GM18909 (cell line): ENCODE results near the gene ZNF736.
A peak's percentile ranks its signal among the peaks of the same experiment; 100 is the strongest.
"Not testable (repeated sequence)": the region's sequence is repeated elsewhere in the genome, so short reads cannot be mapped to it uniquely, and the experiment has no call there.

ENCODE experiments used
- ATAC-seq: cut with Tn5 transposase; IDR thresholded peaks from one replicate; pipeline ENCODE4 v1.9.1; 2021; ENCODE audit warnings: mild to moderate bottlenecking; ENCODE audit not compliant: unreplicated experiment, poor library complexity

The ZNF736 gene

GRCh38 chr7:64313740-64314491, at the start of gene ZNF736:
TSS of gene ZNF736 (plus strand) at chr7:64313961. CDS start at chr7:64314151, 190 bp downstream.
- peak; percentile 100 for ATAC-seq

GRCh38 chr7:64266341-64266919, 47.3 kb upstream of the ZNF736 start:
- ATAC-seq, result no peak

DNA sequence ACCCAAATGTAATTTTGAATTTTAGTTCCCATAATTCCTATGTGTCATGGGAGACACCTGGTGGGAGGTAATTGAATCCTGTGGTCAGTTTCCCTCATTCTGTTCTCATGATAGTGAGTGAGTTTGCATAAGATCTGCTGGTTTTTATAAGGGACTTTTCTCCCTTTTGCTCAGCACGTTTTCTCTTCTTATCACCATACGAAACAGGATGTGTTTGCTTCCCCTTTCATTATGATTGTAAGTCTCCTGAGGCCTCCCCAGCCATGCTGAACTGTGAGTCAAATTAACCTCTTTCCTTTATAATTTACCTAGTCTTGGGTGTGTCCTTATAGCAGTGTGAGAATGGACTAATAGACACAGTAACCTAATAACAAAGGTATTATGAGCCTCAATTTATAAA, 36.1 kb upstream of the ZNF736 start:
- ATAC-seq, result no peak

GRCh38 chr7:64294701-64295420, 18.9 kb upstream of the ZNF736 start:
- no peak for ATAC-seq

DNA sequence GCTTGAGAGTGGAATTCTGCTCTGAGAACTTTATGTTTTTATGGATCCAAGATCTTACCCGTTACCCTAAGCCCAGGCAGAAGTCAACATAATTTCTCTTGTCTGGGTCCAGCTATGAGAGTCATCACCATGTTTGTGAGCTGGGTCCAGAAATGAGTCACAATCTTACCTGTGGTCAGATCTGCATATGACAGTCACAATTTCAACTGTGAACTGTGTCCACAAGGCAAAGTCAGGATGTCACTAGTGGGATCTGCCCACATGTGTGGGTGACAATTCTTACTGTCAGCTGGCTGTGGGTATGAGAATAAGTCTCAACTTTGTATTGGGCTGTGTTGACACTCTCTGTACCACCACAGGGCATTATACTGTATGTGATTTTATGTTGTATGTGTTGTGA, 16.3 kb upstream of the ZNF736 start:
- ATAC-seq, result not testable (repeated sequence)

- no peak for ATAC-seq
Measured at GRCh38 chr7:64300641-64301405, 12.9 kb upstream of the ZNF736 start.

DNA sequence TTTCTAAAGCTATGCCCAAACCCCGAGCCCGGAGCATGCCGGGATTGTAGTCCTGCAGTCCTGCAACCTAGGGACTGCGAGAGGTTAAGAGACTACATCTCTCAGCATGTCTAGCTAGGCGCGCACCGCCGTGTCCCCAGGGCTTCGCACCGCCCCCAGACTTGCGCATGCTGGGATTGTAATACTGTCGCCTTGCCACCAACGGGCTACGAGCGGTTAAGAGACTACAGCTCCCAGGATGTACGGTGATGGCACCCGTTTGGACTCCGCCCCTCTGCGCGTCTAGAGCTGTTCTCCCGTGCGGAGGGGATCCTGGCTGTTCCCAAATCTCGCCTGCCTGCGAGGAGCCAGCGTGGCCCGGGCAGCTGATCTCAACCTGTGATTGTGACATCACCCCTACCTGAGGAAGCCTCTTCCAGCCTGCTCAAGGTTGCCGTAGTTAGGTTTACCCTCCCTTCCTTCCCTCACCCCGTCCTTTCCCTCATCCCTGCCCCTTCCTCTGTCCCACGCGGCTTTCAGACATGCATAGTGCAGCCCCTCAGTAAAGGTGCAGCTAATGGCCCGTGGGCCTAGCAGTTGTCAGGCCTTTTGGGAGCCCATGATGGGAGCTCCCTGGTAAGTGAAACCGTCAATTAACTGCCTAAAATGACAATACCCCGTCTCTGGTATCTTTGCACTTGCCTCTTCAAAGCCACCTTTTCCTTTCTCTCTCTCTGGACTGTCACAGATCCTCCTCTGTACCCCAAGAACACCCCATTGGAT, 6.3 kb upstream of the ZNF736 start:
- ATAC-seq, result peak; percentile 98

DNA sequence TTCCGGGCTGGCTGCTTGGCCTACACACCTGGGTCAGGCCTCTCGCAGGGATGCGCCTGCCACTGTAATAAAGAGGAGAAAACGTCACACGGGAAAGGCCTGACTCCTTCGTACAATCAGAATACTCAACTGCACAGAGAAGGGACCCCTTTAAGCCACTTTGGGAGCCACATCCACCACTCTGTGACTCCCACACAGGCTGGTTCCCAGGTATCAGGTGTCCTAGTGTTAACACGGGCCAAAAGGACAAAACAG, 5.8 kb upstream of the ZNF736 start:
- no peak for ATAC-seq

DNA sequence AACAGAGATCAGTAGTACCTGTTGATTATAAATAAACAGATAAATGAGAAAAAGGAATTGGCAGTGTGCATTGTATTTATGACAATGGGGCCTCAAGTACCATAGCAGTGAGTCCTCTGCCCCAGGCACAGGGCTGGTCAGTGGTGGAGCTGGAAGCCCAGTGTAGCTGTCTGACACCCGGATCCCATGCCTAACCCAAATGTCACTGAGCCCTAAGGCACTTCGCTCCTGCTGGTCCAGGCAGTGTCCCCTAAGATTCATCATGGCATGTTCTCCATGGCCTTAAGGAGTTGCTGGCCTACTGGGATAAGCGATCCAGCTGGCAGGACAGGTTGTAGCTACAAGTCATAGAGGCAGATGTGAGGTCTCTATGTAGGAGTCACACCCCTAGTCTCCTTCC, 3.3 kb upstream of the ZNF736 start:
- no peak for ATAC-seq

- ATAC-seq, result no peak
Measured at GRCh38 chr7:64312826-64313225, 935 bp upstream of the ZNF736 start.

DNA sequence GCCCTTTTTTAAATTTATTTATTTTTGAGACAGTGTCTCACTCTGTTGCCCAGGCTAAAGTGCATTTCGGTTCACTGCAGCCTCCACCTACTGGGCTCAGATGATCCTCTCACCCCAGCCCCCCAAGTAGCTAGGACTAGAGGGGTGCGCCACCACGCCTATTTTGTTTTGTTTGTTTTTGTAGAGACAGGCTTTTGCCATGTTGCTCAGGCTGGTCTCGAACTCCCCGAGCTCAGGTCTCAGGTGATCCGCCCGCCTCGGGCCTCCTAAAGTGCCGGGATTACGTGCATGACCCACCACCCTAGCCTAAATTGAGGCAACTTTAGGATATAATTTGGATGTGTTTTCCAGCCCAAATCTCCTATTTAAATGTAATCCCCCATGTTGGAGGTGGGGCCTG, 805 bp downstream of the ZNF736 start:
- no peak for ATAC-seq

DNA sequence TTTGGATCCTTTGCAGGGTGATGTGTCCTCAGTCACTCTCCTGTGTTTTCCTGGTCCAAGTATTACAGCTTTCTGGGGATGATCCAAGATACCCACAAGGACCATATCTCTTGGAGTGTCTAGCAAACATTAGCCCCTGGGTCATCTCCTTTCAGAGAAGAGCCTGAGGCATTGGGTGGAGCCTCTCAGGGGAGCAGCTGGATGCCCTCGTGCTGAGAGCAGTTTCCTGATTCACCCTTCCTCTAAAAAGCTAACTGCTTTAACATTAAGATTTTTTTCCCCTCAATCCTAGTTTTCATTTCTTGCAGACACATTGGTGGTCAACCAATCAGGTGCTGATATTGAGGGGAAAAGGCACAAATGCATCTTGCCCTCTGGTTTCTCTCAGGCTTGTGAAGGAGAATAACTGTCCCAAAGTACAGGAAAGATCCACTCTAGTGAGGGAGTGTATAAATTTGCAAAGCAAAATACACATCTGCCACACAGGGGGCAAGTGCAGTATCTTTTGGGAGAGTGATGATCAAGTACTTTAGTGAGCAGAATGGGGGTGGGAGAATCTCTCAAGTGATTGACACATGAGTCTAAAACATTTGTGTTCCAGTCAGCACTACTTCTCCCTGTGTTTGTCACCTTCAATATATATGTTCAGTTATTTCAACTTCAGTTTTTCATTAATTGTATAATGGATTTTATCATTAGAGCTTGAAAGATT, 2.4 kb downstream of the ZNF736 start:
- ATAC-seq, result not testable (repeated sequence)

GRCh38 chr7:64320547-64321513, 7.1 kb downstream of the ZNF736 start:
- no peak for ATAC-seq

- ATAC-seq, result not testable (repeated sequence)
Measured at GRCh38 chr7:64324166-64324565, 10.4 kb downstream of the ZNF736 start.

GRCh38 chr7:64348713-64349210, 35.0 kb downstream of the ZNF736 start:
- ATAC-seq, result not testable (repeated sequence)

- no peak for ATAC-seq
Measured at GRCh38 chr7:64359543-64359942, 45.8 kb downstream of the ZNF736 start.

- no peak for ATAC-seq
Measured at GRCh38 chr7:64371116-64371515, 57.4 kb downstream of the ZNF736 start.

- no peak for ATAC-seq
Measured at GRCh38 chr7:64373017-64373416, 59.3 kb downstream of the ZNF736 start.
